GM18511 (cell line): ENCODE results near the gene CHL1.

Experiments used
- ATAC-seq: cut with Tn5 transposase; IDR thresholded peaks from one replicate; pipeline ENCODE4 v1.9.1; 2021; ENCODE audit warnings: mild to moderate bottlenecking, moderate library complexity; ENCODE audit not compliant: unreplicated experiment

CHL1 gene

DNA sequence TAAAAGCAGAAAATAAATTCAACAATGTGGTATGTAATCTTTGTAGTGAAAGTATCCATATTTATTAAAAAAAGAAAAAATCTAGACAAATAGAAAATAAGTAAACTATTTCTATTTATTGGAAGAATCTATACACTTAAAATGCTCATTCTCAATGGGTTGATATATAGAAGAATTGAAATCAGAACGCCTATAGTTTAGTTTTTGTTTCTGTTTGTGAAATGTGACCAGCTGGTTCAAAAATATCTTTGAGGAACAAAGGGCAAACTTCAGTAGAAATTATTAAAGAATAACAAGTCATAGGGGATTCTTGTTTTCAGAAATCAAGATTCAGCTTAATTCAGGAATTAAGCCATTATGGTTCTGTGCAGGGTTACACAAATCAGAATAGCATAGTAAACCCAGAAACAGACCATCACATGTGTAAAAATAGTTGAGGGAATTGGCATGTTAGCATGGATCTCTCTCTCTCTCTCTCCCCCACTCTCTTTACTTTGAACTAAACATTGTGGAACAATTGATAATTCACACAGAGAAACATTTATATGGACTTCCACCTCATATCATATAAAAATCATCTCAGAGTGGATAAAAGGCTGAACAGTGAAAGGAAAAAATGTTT is 134.0 kb downstream of the CHL1 start:
- peak; percentile 69 for ATAC-seq

DNA sequence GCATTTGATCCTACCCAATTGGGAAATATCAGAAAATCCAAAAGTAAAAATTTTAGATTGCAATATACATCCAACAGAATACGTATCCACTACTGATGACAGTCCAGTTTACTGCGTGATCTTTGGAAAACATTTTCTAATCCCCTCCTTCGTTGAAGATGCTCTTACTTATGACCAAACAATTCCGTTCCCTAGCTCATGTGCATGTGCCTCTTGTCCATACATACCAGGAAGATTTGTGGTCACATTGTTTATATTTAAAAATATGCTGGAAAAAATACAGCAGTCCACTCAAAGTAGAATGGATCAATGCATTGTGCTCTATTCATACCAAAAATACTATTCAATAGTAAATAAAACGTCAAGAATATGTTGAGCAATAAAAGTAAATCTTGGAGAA is 135.3 kb downstream of the CHL1 start:
- no peak for ATAC-seq

DNA sequence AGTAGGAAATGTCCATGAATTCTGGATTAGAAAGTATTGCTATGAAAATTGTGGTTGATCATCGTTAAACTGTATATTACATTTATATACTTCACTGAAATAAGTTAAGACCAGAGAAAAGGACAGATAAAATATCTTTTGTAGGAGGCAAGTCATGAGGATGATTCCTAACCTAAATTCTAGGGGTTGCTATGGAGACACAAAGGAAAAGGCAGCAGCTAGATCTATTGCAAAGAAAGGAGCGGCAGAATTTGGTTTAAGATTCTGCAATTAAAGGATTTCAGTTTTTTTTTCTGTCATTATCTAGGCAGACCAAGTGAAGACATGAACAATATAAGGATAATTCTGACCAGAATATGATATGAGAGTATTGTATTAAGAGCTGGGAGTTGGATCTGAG is 136.1 kb downstream of the CHL1 start:
- ATAC-seq = no peak

DNA sequence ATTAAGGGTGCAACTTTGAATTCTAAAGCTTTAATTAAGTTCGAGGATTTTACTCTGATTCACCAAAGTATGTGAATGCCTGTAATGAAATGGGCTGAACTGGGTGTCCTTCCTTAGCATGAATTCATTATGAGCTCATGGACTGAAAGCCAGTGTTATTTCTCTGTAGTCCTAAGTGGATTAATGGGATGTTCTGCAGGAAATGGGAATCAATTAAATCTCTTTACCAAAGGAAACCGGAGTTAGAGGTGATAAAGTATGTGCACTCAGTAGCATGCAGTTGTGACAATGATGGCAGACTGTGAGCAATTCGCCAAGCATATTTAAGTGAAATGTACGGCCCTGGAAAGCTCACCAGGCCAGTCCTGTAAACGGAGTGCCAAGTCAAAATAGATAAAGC is 138.7 kb downstream of the CHL1 start:
- no peak for ATAC-seq

DNA sequence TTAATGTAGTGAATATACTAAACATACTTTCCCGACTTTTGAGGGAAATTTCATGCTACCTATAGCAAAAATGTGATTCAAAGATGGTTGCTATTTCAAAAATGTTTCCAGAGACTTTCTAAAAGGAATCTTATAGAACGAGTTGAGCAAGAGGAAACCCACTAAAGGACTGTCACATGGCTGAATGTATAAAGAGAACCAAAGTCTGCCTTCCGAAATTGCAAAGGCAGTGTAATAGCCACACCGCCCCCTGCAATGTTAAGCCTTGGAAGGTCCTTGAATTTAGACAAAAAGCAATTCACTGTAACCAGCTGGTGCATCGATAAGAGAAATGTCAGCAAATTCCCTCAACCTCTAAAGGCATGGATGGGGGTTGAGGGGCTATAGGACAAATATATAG is 142.8 kb downstream of the CHL1 start:
- no peak for ATAC-seq

DNA sequence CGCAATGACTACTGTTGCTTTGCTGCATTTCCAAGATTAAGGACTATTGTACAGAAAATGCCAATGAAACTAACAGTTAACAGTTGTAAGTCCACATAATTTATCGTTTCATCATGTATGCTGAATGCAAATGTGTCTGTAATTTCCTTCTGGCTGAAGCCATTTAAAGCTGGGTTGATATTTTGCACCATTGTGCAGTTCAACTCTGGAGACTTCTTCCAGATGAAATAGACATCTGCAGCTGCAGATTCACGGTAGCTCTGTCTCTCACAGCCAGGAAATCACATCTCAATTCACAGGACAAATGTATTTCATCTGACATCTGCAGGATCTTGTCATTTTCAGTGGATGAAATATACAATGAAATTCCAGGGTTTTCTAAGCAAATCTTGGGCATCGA is 145.4 kb downstream of the CHL1 start:
- no peak for ATAC-seq

DNA sequence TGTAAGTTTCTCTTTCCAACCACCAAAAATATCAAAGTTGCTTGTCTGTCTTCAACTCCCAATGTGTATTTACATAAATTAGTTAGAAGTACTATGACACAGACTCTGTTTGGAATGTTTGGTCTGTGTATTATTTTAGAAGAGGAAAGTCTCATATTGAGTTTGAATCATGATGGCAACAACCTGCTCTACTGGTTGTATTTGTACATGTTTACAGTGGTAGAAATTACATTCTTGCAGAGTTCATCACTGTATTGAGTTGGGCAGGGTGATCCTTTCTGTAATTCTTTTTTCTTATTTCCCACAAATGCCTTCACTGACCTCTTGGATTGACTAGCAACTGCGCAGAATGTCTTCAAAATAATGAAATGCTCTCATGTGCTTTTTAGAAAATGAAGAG is 149.6 kb downstream of the CHL1 start:
- ATAC-seq = no peak

DNA sequence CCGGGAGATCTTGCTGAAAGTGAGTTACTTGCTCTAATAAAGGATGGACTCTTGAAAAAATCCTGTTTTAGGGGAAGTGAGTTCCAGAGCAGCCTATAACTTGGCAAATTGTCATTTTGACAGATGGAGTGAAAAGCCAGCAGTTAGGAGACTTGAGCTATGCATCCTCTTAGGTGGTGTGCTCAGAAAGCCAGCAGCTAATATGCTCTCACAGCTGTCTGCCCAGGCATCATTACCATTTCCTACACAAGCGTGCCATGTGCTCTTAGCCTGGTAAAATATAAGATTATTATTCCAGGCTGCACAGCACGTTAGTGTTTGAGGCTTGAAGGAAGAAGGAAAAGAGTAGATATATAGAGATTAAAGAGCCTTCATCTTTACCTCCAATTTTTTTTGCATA is 151.0 kb downstream of the CHL1 start:
- no peak for ATAC-seq

DNA sequence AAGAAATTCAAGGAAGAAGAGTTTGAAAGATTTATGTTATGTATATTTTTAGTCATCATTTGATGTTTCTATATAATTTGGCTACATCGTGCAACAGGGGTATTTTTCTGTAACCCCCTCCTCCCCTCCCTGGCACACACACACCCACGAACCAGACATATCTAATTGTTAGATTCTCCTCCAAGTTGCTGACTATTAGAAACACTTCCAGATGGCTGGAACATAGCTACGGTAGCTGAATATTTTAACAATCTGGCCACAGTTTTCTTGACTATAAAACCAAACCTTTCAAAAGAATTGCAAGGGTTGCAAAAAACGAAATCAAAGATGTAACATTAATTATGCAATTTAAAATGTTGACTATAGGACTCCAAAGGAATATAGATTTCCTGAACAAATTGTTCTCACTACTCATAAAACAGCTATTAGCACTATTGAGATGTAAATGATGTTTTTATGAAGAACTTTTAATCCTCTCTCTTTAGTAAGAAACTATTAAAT is 154.4 kb downstream of the CHL1 start:
- no peak for ATAC-seq

DNA sequence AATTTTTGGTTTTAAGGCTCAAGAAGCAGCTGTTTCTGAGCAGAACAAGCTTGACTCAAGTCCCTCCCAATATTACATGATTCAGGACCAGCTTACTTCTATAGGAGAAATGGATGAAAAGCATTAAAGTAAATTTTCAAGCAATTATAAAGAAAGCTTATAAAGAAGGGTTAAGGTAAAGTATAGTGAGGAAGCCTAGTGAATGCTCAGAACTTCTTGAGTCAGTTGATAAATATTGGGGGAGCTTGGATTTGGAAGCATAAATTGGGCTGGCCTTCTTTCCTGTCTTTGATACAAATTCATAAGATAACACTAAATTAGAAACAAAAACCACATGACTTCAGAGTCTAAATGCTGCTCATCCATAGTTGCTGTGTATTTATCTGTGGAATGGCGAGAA is 156.0 kb downstream of the CHL1 start:
- ATAC-seq = no peak

DNA sequence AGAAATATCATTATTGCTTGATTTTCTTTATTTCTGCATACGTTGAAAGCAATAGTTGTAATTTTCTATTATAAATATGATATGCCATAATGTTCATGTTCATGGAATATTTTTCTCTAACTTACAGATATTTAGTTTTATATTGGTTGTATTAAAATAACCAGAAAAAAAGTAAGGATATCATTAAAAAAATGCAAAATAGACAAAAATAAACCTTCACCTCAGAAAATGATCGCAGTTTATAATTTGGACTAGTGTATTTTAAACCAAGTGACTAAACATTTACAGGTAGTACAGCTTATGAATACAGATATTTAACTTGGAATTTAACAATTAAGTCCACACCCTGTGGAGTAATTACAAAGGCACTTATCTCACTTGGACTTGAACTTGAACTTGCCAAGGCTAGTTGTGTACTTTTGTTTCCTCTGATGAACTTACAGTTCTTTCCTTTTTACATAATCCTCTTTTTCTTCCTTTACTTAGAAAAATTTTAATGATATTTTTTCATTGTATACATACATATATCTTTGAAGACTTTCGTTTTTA is 156.7 kb downstream of the CHL1 start:
- ATAC-seq = no peak

DNA sequence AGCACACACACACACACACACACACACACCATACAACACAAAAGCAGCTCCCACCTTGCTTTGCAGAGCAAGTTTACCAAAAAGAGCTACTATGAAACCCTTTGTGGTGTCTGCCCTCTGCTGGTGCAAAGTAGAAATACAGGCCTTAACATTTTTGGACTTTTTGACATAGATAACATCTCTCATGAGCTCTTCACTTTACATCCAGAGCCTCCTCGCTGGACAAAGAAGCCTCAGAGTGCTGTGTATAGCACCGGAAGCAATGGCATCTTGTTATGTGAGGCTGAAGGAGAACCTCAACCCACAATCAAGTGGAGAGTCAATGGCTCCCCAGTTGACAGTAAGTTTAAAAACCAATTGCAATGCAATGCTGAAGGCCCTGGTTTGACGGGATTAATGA is 157.9 kb downstream of the CHL1 start:
- ATAC-seq = peak; percentile 82

DNA sequence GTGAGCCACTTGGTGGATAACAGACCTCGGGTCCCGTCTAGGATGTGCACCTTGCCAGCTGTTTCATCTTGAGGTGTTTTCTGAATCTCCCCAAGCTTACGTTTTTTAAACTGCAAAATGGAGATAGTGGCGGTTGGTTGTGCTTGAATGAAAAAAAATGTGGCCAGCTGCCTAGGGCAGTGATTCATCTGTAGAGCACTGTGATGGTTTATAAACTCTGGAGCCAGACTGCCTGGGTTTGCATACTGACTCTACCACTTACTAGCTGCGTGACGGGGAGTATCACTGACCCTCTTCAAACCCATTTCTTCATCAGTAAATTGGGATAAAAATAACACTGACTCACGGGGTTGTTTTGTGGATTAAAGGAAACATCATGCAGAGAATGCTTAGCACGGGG is 159.1 kb downstream of the CHL1 start:
- ATAC-seq = no peak

DNA sequence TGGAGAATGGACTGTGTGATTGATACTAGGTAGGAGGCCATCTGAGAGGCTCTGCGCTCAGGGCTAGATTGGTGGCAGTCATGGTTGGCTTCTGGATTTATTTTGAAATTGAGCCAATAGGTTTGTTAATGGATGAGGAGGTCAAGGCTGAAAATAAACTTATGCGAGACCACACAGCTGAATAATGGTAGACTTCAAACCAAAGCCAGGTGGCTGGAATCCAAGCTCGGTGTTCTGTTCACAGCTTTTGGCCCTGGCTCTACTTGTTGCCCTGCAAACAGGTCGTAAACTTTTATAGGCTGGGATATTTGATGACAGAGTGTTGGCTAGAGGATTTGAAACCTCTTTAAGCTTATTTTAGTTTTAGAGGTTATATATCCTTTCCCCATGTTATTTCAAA is 160.4 kb downstream of the CHL1 start:
- no peak for ATAC-seq

DNA sequence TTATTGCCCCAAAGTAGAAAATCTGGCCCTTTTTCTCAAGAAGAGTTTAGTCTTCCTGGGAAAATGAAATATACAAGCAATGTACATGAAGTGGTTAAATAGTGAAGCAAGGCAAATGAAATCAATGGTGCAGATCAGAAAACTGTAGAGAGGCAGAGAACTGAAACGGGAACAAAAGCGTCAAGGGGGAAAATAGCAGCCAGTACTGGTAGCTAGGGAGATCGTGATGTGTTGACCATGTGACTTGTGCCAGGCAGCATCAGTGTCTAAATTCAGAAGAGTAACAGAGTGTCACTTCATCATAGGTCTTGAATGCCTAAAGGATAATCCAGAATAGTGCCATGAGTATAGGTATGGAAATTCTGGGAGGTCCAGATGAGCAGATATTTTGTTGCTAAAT is 163.1 kb downstream of the CHL1 start:
- peak; percentile 91 for ATAC-seq

DNA sequence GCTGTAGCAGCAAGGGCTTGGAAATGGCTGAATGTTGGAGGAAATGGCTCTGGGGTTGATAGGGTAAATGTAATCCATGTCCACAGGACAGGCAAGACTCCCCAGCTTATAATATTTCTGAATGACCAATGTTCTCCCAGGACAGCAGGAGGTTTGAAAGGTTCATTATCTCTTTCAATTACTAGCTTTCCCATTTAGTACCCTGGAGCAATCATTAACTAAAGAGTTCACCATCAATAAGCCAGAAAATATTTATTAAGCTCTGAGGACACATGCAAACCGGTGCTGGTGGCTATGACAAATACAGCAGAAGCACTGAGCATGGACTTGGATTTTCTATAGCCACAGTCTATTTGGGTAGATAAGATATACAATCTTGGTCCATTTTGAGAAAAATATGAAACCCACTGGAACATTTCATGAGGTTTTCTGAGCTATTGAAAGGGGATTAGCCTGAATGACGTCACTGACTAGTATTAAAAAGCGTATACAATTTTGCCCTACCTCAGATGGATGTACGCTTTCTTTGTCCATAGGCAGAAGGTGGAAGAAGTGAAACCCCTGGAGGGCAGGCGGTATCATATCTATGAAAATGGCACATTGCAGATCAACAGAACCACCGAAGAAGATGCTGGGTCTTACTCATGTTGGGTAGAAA is 166.2 kb downstream of the CHL1 start:
- no peak for ATAC-seq

DNA sequence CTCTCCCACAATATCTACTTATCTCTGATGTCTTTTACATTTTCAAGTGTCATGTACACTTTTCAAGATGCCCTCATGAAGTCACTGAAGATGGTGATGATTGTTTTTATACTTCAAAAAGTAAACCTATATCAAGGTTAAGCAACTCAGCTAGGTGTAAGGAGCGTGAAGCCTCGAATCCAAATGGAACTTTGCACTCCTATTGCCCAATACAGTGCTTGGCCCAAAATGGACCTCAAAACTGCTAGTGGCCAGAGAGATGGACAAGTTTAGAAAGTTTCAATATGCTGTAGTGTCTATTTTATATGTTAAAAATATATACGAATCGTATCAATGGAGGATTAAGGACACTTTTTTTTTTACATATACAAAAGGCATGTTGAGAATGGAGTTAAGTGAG is 167.7 kb downstream of the CHL1 start:
- no peak for ATAC-seq

DNA sequence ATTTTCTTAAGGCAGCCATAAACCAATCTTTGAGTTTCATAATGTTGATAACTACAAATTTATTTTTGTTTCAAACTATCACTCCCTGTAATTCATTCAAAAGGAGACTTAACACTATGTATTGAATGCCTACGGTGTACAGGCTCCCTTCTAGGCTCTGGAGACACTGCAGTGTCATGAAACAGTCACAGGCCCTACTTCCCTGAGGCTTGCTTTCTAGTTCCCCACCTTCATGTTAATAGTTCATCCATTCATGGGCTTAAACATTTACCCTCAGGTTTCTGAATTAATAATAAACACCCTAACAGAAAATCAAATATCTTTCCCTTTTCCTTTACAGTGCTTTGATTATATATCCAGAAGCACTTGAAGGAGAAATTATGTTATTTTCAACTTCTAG is 168.7 kb downstream of the CHL1 start:
- ATAC-seq = peak; percentile 73

DNA sequence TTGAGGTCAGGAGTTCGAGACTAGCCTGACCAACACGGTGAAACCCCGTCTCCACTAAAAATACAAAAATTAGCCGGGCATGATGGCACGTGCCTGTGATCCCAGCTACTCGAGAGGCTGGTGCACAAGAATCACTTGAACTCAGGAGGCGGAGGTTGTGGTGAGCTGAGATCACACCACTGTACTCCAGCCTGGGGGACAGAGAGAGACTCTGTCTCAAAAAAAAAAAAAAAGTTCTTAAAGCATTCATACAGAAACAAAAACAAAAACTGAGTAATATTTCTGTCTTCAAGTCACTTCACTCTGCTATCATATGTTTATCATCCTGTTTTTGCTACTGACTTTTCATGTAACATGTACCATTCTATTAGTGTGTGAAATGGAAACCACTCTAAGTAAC is 169.7 kb downstream of the CHL1 start:
- ATAC-seq = peak; percentile 69

DNA sequence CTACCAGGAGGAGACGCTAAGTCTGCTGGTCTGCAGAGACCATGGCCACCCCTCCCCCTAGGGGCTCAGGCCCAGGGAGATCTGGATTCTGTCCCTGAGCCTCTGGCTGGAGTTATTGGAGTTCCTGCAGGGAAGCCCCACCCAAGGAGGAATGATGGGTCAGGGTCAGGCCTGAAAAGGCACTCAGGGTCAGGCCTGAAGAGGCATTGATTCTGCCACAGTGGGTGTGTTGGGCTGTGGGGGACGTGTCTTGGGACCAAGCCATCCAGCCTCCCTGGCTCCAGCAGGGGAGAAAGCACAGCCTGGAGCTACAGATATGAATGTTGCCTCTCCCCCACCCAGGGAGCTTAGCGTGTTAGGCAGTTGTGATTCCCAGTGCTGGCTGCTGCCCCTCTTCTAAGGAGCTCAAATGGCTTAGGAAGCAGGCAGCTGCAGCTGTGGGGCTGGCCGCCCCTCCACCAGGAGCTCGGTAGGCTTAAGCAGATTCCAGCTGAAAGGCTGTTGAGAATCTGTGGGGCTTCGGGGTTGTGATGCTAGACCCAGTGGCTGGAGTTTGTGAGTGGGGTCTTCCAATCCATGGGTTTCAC is 176.7 kb downstream of the CHL1 start:
- ATAC-seq = no peak

DNA sequence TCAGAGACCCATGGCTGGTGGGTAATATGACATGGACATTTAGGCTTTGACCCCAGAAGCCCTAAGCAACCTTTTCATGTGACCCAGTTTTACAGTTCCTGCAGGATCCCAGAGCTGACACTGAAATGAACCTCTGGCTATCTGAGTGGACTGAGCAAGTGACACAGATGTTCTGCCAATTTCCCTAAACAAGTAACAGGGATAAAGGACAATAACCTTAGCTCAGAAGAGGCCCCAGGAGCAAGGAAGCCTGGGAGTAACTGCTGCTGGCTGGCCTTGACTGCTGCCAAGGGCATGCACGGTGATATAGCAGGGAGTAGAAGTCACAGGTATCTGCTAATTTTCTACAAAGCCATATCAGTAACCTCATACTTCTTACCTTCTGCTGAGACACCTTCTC is 177.9 kb downstream of the CHL1 start:
- no peak for ATAC-seq

DNA sequence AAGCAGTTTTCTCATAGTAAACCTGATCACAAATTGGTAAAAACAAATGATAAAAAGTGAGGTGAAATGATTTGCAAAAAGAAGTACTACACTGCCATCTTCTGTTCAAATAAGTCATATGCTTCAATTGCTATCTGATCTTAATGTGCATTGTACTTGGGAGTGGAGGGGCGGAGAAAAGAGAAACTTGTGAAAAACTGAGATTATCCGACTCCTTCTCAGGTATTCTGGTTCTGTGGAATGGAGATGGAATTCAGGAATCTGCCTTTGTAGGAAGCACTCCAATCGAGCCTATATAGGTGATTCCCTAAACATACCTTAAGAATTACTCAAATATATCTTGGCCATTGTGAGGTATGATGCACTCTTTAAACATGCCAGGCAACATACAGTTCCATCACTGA is 180.6 kb downstream of the CHL1 start:
- ATAC-seq = peak; percentile 77
